B cell (primary cell): ENCODE results near the gene WHAMM. TPM values are rescaled to one million over a fixed set of nuclear protein-coding genes. Genes with fewer than 3 reads are reported as not detected.

Experiments used
- ATAC-seq: fragments of 200-7000 bp; cut with Tn5 transposase; one replicate; pipeline ENCODE4 v1.10.0; 2021; ENCODE audit warnings: low read depth, mild to moderate bottlenecking, moderate number of reproducible peaks, moderate library complexity
- CTCF ChIA-PET: fragments of 350-600 bp; sonication (Branson Sonifier 250); formaldehyde crosslinking; loops from one replicate; lab custom pipeline; 2021; ENCODE audit warnings: antibody characterized with exemption, inconsistent platforms; lab: Charles Lee
- POLR2A ChIA-PET: fragments of 350-600 bp; sonication (Branson Sonifier 250); formaldehyde crosslinking; loops from one replicate; lab custom pipeline; 2021; ENCODE audit warnings: antibody characterized with exemption; lab: Charles Lee
- DNase-seq: peaks from one replicate; pipeline ENCODE4 v3.0.0; 2013
- H2AFZ ChIP-seq: 2 replicates; pipeline ENCODE4 v1.6.1; 2012; ENCODE audit warnings: mild to moderate bottlenecking, low read depth, low read length; ENCODE audit not compliant: insufficient read depth, poor library complexity, severe bottlenecking
- H3K27ac ChIP-seq, 2 donors: 1 replicate in 1 of 2; 2 replicates in 1 of 2; pipeline ENCODE4 v1.5.1; 2012 to 2013; ENCODE audit warnings: low read length in 2 of 2, mild to moderate bottlenecking in 2 of 2, moderate library complexity in 1 of 2
- H3K27me3 ChIP-seq, 4 experiments: fragments of 200-600 bp in 1 of 4; sonication (generic) in 1 of 4; replicated peaks in 1 of 4; 1 replicate in 2 of 4; 2 replicates in 2 of 4; pipeline versions ENCODE4 v1.6.1 to v1.7.0; 2013 to 2016; ENCODE audit warnings: low read length in 3 of 4, mild to moderate bottlenecking in 2 of 4, mixed read lengths in 1 of 4, moderate library complexity in 1 of 4; ENCODE audit not compliant: insufficient read depth in 4 of 4, control insufficient read depth in 3 of 4; ENCODE audit errors: control extremely low read depth in 1 of 4
- H3K36me3 ChIP-seq, 2 experiments: replicated peaks in 1 of 2; 1 replicate in 1 of 2; 2 replicates in 1 of 2; pipeline versions ENCODE4 v1.6.1 to v1.7.1; 2013; ENCODE audit warnings: low read length in 1 of 2; ENCODE audit not compliant: insufficient read depth in 2 of 2, control insufficient read depth in 1 of 2; ENCODE audit errors: control extremely low read depth in 1 of 2, extremely low read depth in 1 of 2
- H3K4me1 ChIP-seq, 2 donors: fragments of 200-600 bp in 1 of 2; sonication (generic) in 1 of 2; 1 replicate in 1 of 2; 2 replicates in 1 of 2; pipeline versions ENCODE4 v1.5.1 to v1.6.1; 2013 to 2017; ENCODE audit warnings: low read length in 2 of 2; ENCODE audit not compliant: control insufficient read depth in 2 of 2, insufficient read depth in 2 of 2
- H3K4me2 ChIP-seq: replicated peaks from 2 replicates; pipeline ENCODE3; 2012; ENCODE audit warnings: mild to moderate bottlenecking, low read depth, low read length; ENCODE audit not compliant: poor library complexity, severe bottlenecking
- H3K4me3 ChIP-seq, 5 experiments: fragments of 200-600 bp in 1 of 5; sonication (generic) in 1 of 5; 1 replicate in 3 of 5; 2 replicates in 2 of 5; pipeline versions ENCODE4 v1.5.1 to v1.7.0; 2011 to 2016; ENCODE audit warnings: low read length in 4 of 5, mild to moderate bottlenecking in 4 of 5, low read depth in 2 of 5, control low read depth in 1 of 5, moderate library complexity in 1 of 5; ENCODE audit not compliant: insufficient read depth in 1 of 5; ENCODE audit errors: control extremely low read depth in 1 of 5, extremely low read depth in 1 of 5
- H3K79me2 ChIP-seq: fragments of 200-600 bp; sonication (generic); one replicate; pipeline ENCODE4 v1.6.0; 2016; ENCODE audit warnings: low read length; ENCODE audit not compliant: control insufficient read depth, insufficient read depth
- H3K9ac ChIP-seq: fragments of 200-600 bp; sonication (generic); 2 replicates; pipeline ENCODE4 v1.6.1; 2017; ENCODE audit warnings: mild to moderate bottlenecking, low read length, moderate library complexity
- H3K9me3 ChIP-seq, 3 donors: one replicate each; pipeline versions ENCODE4 v1.6.1 to v1.7.1; 2013; ENCODE audit warnings: low read length in 2 of 3; ENCODE audit not compliant: control insufficient read depth in 2 of 3, insufficient read depth in 1 of 3; ENCODE audit errors: control extremely low read depth in 1 of 3
- H4K20me1 ChIP-seq: 2 replicates; pipeline ENCODE4 v1.6.0; 2012; ENCODE audit warnings: mild to moderate bottlenecking, low read length; ENCODE audit not compliant: insufficient read depth, control insufficient read depth, poor library complexity, severe bottlenecking
- H3K27ac Mint-ChIP-seq: one replicate; pipeline ENCODE4 v1.8.0; 2021; ENCODE audit warnings: mixed read lengths
- H3K27me3 Mint-ChIP-seq: one replicate; pipeline ENCODE4 v1.8.0; 2021; ENCODE audit warnings: mixed read lengths
- H3K4me1 Mint-ChIP-seq: one replicate; pipeline ENCODE4 v1.8.0; 2021; ENCODE audit warnings: mixed read lengths
- H3K4me3 Mint-ChIP-seq: one replicate; pipeline ENCODE4 v1.8.0; 2021; ENCODE audit warnings: mixed read lengths
- H3K9me3 Mint-ChIP-seq: one replicate; pipeline ENCODE4 v1.8.0; 2022; ENCODE audit warnings: mixed read lengths; ENCODE audit not compliant: insufficient read depth
- EZH2 ChIP-seq: IDR thresholded peaks from 2 replicates; pipeline ENCODE4 v1.6.1; 2012; ENCODE audit warnings: borderline replicate concordance, low read depth, mild to moderate bottlenecking, moderate library complexity, low read length; ENCODE audit not compliant: insufficient read depth, poor library complexity, severe bottlenecking
- WGBS: methylation state at CpG from one replicate; pipeline ENCODE4 v1.1.5; 2013; ENCODE audit warnings: missing lambda C conversion rate; ENCODE audit not compliant: insufficient coverage; 5-methylcytosine and 5-hydroxymethylcytosine counted together
- intact Hi-C: fragments of 100-400 bp; cut with micrococcal nuclease; formaldehyde crosslinking; loops from one replicate; pipeline ENCODE4 v1.10.0; 2022
- polyA plus RNA-seq: library from polyadenylated mRNA; depleted of rRNA; stranded (reverse); fragments of >200 nt; gene quantifications from 2 replicates; pipeline ENCODE4 v1.2.3, GENCODE V29; 2012
- total RNA-seq, 2 donors: library from RNA; stranded (reverse); fragments of 120-200 nt in 1 of 2; gene quantifications; 1 replicate in 1 of 2; 2 replicates in 1 of 2; pipeline versions ENCODE4 v1.2.3 to v1.2.4, GENCODE V29; 2013 to 2022
- TF ChIP-seq, protein P1 (sequence below): fragments of 200-600 bp; IDR thresholded peaks from one replicate; pipeline ENCODE4 v1.8.0; 2022; ENCODE audit warnings: antibody characterized with exemption, mild to moderate bottlenecking

Gene WHAMM
- total and polyA plus RNA-seq, 2 donors (not counting 1 experiment from before 2014, with no cell fraction given), result 18.3 to 31.3 TPM

DNA sequence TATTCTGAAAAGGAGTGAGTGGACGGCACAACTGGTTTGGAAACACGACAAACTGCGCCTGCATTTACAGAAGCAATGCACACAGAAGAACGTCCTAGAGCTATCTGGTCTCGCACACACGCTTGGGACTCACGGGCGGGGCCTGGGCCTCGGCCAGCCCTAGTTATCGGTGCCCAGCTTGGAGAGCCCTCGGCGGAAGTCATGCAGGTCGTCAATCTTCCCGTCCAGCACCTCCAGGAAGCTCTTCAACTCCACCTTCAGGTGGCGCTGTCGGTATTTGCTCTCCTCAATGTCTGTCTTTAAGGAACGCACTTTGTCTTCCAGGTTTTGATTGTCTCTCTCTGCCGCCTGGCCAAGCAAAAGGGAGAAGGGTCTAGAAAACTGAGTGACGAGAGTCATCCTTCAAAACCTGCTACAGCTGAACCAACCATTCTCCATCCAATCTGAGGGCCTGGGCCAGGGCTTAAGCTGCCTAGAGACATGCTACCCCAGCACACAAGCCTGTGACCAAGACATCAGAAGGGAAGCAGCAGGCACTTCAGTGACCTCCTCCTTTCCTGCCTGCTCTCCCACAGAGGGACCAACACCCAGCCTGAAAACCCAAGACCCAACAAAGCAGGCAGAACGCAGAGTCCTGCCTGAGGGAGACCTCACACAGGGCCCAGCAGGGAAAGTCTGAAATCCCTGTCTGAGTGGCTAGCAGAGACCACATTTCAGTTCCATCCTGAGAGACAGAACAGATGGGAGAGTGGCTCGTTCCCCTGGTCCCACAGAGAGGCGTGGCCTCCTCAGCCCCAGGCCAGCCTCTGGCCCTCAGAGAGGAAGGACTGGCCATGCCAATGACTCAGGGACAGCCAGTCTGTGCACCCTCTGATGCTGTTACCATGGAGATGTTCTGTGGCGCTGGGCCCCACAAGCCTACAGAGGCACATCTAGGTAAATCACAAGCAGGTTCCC, 40.4 kb downstream of the WHAMM start:
- Histone ChIP-seq H3K4me2 (peak overlapping the region; percentile 48), H3K79me2 (no peaks in the 10 kb centered on the region), H3K9ac (no peak overlapping the region), H2AFZ (peak overlapping the region; percentile 75), H3K27me3 (no peaks in the 10 kb centered on the region), H3K27ac (no peak overlapping the region), H3K4me1 (peaks cover 6 to 23% of the 10 kb centered on the region in 2 donors), H3K9me3 (no peaks in the 10 kb centered on the region), H3K36me3 (no peaks in the 10 kb centered on the region), H3K4me3 (no peak overlapping the region), H4K20me1 (no peaks in the 10 kb centered on the region)
- WGBS, result 29% methylated on average over 23 of the region's 23 CpGs
- no peaks in the 10 kb centered on the region for H3K9me3 Mint-ChIP-seq
- DNase-seq (peak; percentile 72), ATAC-seq (peak; percentile 22)
- H3K27ac Mint-ChIP-seq, result peak overlapping the region; percentile 66
- POLR2A ChIA-PET, result no interaction called here
- CTCF ChIA-PET, result interaction anchor here (0.6 to 3.6 kb wide), 9 partner anchors 10 to 399 kb away, joined by 3 to 21 read pairs (median 4); partner anchors contain the start of gene RAMAC
- peak overlapping the region; percentile 52 for H3K4me3 Mint-ChIP-seq
- no peak for TF ChIP-seq EZH2
- TF ChIP-seq, protein P1, sequence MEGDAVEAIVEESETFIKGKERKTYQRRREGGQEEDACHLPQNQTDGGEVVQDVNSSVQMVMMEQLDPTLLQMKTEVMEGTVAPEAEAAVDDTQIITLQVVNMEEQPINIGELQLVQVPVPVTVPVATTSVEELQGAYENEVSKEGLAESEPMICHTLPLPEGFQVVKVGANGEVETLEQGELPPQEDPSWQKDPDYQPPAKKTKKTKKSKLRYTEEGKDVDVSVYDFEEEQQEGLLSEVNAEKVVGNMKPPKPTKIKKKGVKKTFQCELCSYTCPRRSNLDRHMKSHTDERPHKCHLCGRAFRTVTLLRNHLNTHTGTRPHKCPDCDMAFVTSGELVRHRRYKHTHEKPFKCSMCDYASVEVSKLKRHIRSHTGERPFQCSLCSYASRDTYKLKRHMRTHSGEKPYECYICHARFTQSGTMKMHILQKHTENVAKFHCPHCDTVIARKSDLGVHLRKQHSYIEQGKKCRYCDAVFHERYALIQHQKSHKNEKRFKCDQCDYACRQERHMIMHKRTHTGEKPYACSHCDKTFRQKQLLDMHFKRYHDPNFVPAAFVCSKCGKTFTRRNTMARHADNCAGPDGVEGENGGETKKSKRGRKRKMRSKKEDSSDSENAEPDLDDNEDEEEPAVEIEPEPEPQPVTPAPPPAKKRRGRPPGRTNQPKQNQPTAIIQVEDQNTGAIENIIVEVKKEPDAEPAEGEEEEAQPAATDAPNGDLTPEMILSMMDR, result peak; percentile 73
- intact Hi-C loops, result loop anchor here (2.0 kb wide), 1 partner anchor 151 kb away; no protein-coding TSS in a partner anchor
- peaks cover 31% of the 10 kb centered on the region for H3K4me1 Mint-ChIP-seq
- H3K27me3 Mint-ChIP-seq, result no peaks in the 10 kb centered on the region

DNA sequence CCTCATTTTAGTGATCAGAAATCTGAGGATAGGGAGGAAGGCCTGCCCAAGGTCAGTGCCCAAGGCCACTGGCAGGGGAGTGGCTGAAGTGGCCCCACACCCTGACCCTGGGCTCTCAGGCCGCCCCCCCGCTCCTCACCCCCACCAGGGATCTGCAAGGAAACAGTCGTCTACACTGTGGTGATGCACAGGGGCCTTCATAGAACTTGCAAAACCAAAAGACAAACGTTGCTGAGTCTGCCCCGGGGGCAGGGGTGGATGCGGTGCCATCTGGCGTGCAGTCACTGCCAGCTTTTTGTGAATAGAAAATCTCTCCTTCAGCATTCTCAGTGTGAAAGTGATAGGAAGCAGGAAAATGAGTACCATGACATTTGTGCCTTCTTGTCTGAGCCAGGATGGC, 41.3 kb downstream of the WHAMM start:
- TF ChIP-seq, protein P1, result no peak
- TF ChIP-seq EZH2, result no peak
- 62% methylated on average over 7 of the region's 7 CpGs for WGBS
- no peaks in the 10 kb centered on the region for H4K20me1 ChIP-seq
- ATAC-seq, result no peak
- ChIA-PET CTCF (interaction anchor here (1.9 to 3.6 kb wide), 3 partner anchors 40 to 149 kb away, joined by 5 to 15 read pairs (median 10); partner anchors contain the start of gene RAMAC), POLR2A (no interaction called here)
- no peak overlapping the region for H3K4me2 ChIP-seq
- Mint-ChIP-seq H3K4me3 (no peak overlapping the region), H3K27me3 (no peaks in the 10 kb centered on the region), H3K27ac (no peak overlapping the region), H3K4me1 (peaks cover 25% of the 10 kb centered on the region), H3K9me3 (no peaks in the 10 kb centered on the region)
- no peaks in the 10 kb centered on the region for H3K27me3 ChIP-seq
- no peak for DNase-seq
- peaks cover 3 to 21% of the 10 kb centered on the region in 2 donors for H3K4me1 ChIP-seq
- intact Hi-C loops, result no loop called here
- no peaks in the 10 kb centered on the region for H3K36me3 ChIP-seq
- H3K27ac ChIP-seq, result no peak overlapping the region
- no peaks in the 10 kb centered on the region for H3K9me3 ChIP-seq
- H3K9ac ChIP-seq, result no peak overlapping the region
- H3K79me2 ChIP-seq, result no peaks in the 10 kb centered on the region
- no peak overlapping the region for H2AFZ ChIP-seq
- no peak overlapping the region for H3K4me3 ChIP-seq
